H9 (cell line): ENCODE measurements around the gene RASSF9. TPM values are rescaled to one million over a fixed set of nuclear protein-coding genes. Genes with fewer than 3 reads are reported as not detected.

Experiments used
- DNase-seq: peaks from one replicate; pipeline ENCODE4 v3.0.0-alpha.2; 2017
- H2AFZ ChIP-seq: one replicate; pipeline ENCODE4 v1.6.1; 2013; ENCODE audit warnings: mild to moderate bottlenecking, low read length, control low read depth, moderate library complexity
- H2AK5ac ChIP-seq: 2 replicates; pipeline ENCODE4 v1.6.1; 2013; ENCODE audit warnings: low read length, control low read depth, mixed read lengths; ENCODE audit not compliant: insufficient read length
- H2BK120ac ChIP-seq: one replicate; pipeline ENCODE4 v1.6.1; 2013; ENCODE audit warnings: low read depth, mild to moderate bottlenecking, low read length, control low read depth, inconsistent platforms; ENCODE audit not compliant: poor library complexity, severe bottlenecking
- H2BK12ac ChIP-seq: 2 replicates; pipeline ENCODE4 v1.6.1; 2013; ENCODE audit warnings: low read length, control low read depth, mixed read lengths, low read depth; ENCODE audit not compliant: insufficient read length
- H2BK15ac ChIP-seq: 2 replicates; pipeline ENCODE4 v1.6.1; 2013; ENCODE audit warnings: low read depth, low read length, control low read depth
- H2BK20ac ChIP-seq: one replicate; pipeline ENCODE4 v1.6.1; 2013; ENCODE audit warnings: low read depth, mild to moderate bottlenecking, low read length, control low read depth, inconsistent platforms; ENCODE audit not compliant: poor library complexity, severe bottlenecking
- H2BK5ac ChIP-seq: 2 replicates; pipeline ENCODE4 v1.6.1; 2013; ENCODE audit warnings: low read length, control low read depth, mixed read lengths; ENCODE audit not compliant: insufficient read length
- H3K14ac ChIP-seq: 2 replicates; pipeline ENCODE4 v1.6.1; 2013; ENCODE audit warnings: low read length, control low read depth; ENCODE audit not compliant: insufficient read depth
- H3K18ac ChIP-seq: 2 replicates; pipeline ENCODE4 v1.6.1; 2013; ENCODE audit warnings: low read depth, mild to moderate bottlenecking, mixed read lengths, low read length, control low read depth; ENCODE audit not compliant: insufficient read length
- H3K23ac ChIP-seq: 2 replicates; pipeline ENCODE4 v1.6.1; 2013; ENCODE audit warnings: low read length, control low read depth, mixed read lengths, low read depth; ENCODE audit not compliant: insufficient read length
- H3K23me2 ChIP-seq: 2 replicates; pipeline ENCODE4 v1.6.1; 2013; ENCODE audit warnings: low read depth, mild to moderate bottlenecking, mixed read lengths, low read length, control low read depth; ENCODE audit not compliant: insufficient read length, poor library complexity, severe bottlenecking
- H3K27ac ChIP-seq: 2 replicates; pipeline ENCODE4 v1.5.1; 2013; ENCODE audit warnings: low read length, control low read depth, mixed read lengths, low read depth; ENCODE audit not compliant: insufficient read length
- H3K27me3 ChIP-seq: 2 replicates; pipeline ENCODE4 v1.6.1; 2013; ENCODE audit warnings: low read length, control low read depth, inconsistent platforms; ENCODE audit not compliant: insufficient read depth
- H3K4ac ChIP-seq: 2 replicates; pipeline ENCODE4 v1.6.1; 2013; ENCODE audit warnings: low read depth, mild to moderate bottlenecking, control low read depth, inconsistent platforms, low read length, moderate library complexity
- H3K4me1 ChIP-seq: 2 replicates; pipeline ENCODE4 v1.6.1; 2013; ENCODE audit warnings: low read length, control low read depth, inconsistent platforms; ENCODE audit not compliant: insufficient read depth
- H3K4me2 ChIP-seq: 2 replicates; pipeline ENCODE4 v1.6.1; 2013; ENCODE audit warnings: low read length, control low read depth, mixed read lengths; ENCODE audit not compliant: insufficient read length, insufficient read depth
- H3K56ac ChIP-seq: 2 replicates; pipeline ENCODE4 v1.6.1; 2013; ENCODE audit warnings: low read depth, mild to moderate bottlenecking, mixed read lengths, low read length, control low read depth; ENCODE audit not compliant: insufficient read length
- H3K79me1 ChIP-seq: 2 replicates; pipeline ENCODE4 v1.6.1; 2013; ENCODE audit warnings: low read depth, mild to moderate bottlenecking, moderate library complexity, low read length, control low read depth, inconsistent platforms; ENCODE audit not compliant: insufficient read depth, poor library complexity, severe bottlenecking
- H3K79me2 ChIP-seq: 2 replicates; pipeline ENCODE4 v1.6.1; 2013; ENCODE audit warnings: low read length, control low read depth, inconsistent platforms; ENCODE audit not compliant: insufficient read depth
- H3K9ac ChIP-seq: 2 replicates; pipeline ENCODE4 v1.6.1; 2013; ENCODE audit warnings: low read length, control low read depth, mixed read lengths; ENCODE audit not compliant: insufficient read length; ENCODE audit errors: extremely low read depth
- H3K9me3 ChIP-seq: one replicate; pipeline ENCODE4 v1.6.1; 2013; ENCODE audit warnings: low read depth, low read length, inconsistent platforms; ENCODE audit not compliant: control insufficient read depth
- H3T11ph ChIP-seq: one replicate; pipeline ENCODE4 v1.6.1; 2013; ENCODE audit warnings: mild to moderate bottlenecking, low read length, control low read depth, inconsistent platforms
- H4K20me1 ChIP-seq: one replicate; pipeline ENCODE4 v1.6.1; 2013; ENCODE audit not compliant: control insufficient read depth, insufficient read length, insufficient read depth
- H4K5ac ChIP-seq: 2 replicates; pipeline ENCODE4 v1.6.1; 2013; ENCODE audit warnings: low read depth, mild to moderate bottlenecking, mixed read lengths, low read length, control low read depth; ENCODE audit not compliant: insufficient read length
- H4K8ac ChIP-seq: replicated peaks from 2 replicates; pipeline ENCODE4 v1.6.1; 2013; ENCODE audit warnings: low read length, control low read depth, mixed read lengths, low read depth; ENCODE audit not compliant: insufficient read length
- H4K91ac ChIP-seq: 2 replicates; pipeline ENCODE4 v1.6.1; 2013; ENCODE audit warnings: low read depth, mild to moderate bottlenecking, moderate library complexity, mixed read lengths, low read length, control low read depth; ENCODE audit not compliant: insufficient read length
- H3K27ac Mint-ChIP-seq, 3 experiments: 2 replicates in 2 of 3; 3 replicates in 1 of 3; pipeline ENCODE4 v1.8.0; 2020 to 2021; ENCODE audit warnings: mixed read lengths in 3 of 3, mild to moderate bottlenecking in 1 of 3, moderate library complexity in 1 of 3
- H3K27me3 Mint-ChIP-seq: 2 replicates; pipeline ENCODE4 v1.8.0; 2021; ENCODE audit warnings: low read depth, mild to moderate bottlenecking, moderate library complexity, mixed read lengths
- H3K36me3 Mint-ChIP-seq, 3 experiments: 2 replicates in 2 of 3; 3 replicates in 1 of 3; pipeline ENCODE4 v1.8.0; 2020 to 2021; ENCODE audit warnings: low read depth in 3 of 3, mixed read lengths in 3 of 3; ENCODE audit not compliant: insufficient read depth in 1 of 3
- H3K4me1 Mint-ChIP-seq, 2 experiments: 2 replicates each; pipeline ENCODE4 v1.8.0; 2020; ENCODE audit warnings: mixed read lengths in 2 of 2
- H3K4me3 Mint-ChIP-seq, 2 experiments: 2 replicates in 1 of 2; 3 replicates in 1 of 2; pipeline ENCODE4 v1.8.0; 2020 to 2021; ENCODE audit warnings: mild to moderate bottlenecking in 2 of 2, mixed read lengths in 2 of 2, moderate library complexity in 1 of 2
- H3K9me3 Mint-ChIP-seq, 2 experiments: 2 replicates in 1 of 2; 3 replicates in 1 of 2; pipeline ENCODE4 v1.8.0; 2020; ENCODE audit warnings: mild to moderate bottlenecking in 2 of 2, mixed read lengths in 2 of 2, moderate library complexity in 1 of 2
- WGBS: extraction: QIAGEN DNeasy Blood & Tissue Kit; methylation state at CpG from one replicate; pipeline ENCODE4 v1.1.7; 2013; ENCODE audit warnings: missing lambda C conversion rate, low lambda C conversion rate, mixed read lengths; ENCODE audit not compliant: insufficient read length; ENCODE audit errors: extremely low coverage; 5-methylcytosine and 5-hydroxymethylcytosine counted together
- total RNA-seq: library from RNA; stranded (reverse); gene quantifications from 2 replicates; pipeline ENCODE4 v1.2.1, GENCODE V29; 2021
- TF ChIP-seq, protein P1 (sequence below): fragments of 200-600 bp; sonication (generic); conservative IDR thresholded peaks from 3 replicates; pipeline ENCODE4 v1.8.0; 2021; ENCODE audit warnings: antibody characterized with exemption, mild to moderate bottlenecking

Gene RASSF9
- total RNA-seq, 1 experiment from 2014 or later: 0.04 TPM

GRCh38 chr12:85828576-85828975 lies 7.6 kb downstream of the RASSF9 start:
- no peak overlapping the region for H3T11ph ChIP-seq

More at GRCh38 chr12:85828576-85828975, 7.6 kb downstream of the RASSF9 start:
- no peaks in the 10 kb centered on the region for H3K79me2 ChIP-seq
- H2AFZ ChIP-seq: no peak overlapping the region
- H3K23ac ChIP-seq: no peak overlapping the region
- H3K27me3 Mint-ChIP-seq: no peaks in the 10 kb centered on the region
- no peak overlapping the region for H2BK15ac ChIP-seq
- no peaks in the 10 kb centered on the region for H3K79me1 ChIP-seq
- DNase-seq: no peak
- no peaks in the 10 kb centered on the region for H3K9me3 ChIP-seq
- no peak overlapping the region for H3K4me3 Mint-ChIP-seq
- H3K18ac ChIP-seq: no peak overlapping the region
- H3K4ac ChIP-seq: no peak overlapping the region
- H3K27ac Mint-ChIP-seq: no peak overlapping the region
- H4K20me1 ChIP-seq: no peaks in the 10 kb centered on the region
- no peak overlapping the region for H2BK20ac ChIP-seq
- no peak overlapping the region for H2BK12ac ChIP-seq
- no peaks in the 10 kb centered on the region for H3K36me3 Mint-ChIP-seq
- no peak overlapping the region for H2BK120ac ChIP-seq
- no peaks in the 10 kb centered on the region for H3K23me2 ChIP-seq
- no peak overlapping the region for H4K8ac ChIP-seq
- no peak overlapping the region for H4K5ac ChIP-seq
- H2BK5ac ChIP-seq: no peak overlapping the region
- no peak overlapping the region for H3K56ac ChIP-seq
- H3K4me1 ChIP-seq: no peaks in the 10 kb centered on the region
- H3K27ac ChIP-seq: no peak overlapping the region
- TF ChIP-seq, protein P1, sequence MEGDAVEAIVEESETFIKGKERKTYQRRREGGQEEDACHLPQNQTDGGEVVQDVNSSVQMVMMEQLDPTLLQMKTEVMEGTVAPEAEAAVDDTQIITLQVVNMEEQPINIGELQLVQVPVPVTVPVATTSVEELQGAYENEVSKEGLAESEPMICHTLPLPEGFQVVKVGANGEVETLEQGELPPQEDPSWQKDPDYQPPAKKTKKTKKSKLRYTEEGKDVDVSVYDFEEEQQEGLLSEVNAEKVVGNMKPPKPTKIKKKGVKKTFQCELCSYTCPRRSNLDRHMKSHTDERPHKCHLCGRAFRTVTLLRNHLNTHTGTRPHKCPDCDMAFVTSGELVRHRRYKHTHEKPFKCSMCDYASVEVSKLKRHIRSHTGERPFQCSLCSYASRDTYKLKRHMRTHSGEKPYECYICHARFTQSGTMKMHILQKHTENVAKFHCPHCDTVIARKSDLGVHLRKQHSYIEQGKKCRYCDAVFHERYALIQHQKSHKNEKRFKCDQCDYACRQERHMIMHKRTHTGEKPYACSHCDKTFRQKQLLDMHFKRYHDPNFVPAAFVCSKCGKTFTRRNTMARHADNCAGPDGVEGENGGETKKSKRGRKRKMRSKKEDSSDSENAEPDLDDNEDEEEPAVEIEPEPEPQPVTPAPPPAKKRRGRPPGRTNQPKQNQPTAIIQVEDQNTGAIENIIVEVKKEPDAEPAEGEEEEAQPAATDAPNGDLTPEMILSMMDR: no peak
- H3K9me3 Mint-ChIP-seq: no peaks in the 10 kb centered on the region
- H3K27me3 ChIP-seq: no peaks in the 10 kb centered on the region
- H3K14ac ChIP-seq: no peak overlapping the region
- H4K91ac ChIP-seq: no peak overlapping the region
- no peak overlapping the region for H3K9ac ChIP-seq
- H2AK5ac ChIP-seq: no peak overlapping the region
- WGBS: no CpG with 5 or more reads among the region's 1 CpG
- no peaks in the 10 kb centered on the region for H3K4me1 Mint-ChIP-seq
- H3K4me2 ChIP-seq: no peak overlapping the region
